CD4-positive, alpha-beta T cell treated with Interleukin-17A for 1 hour (primary cell): ENCODE results near the gene REPS2.
"Not testable (repeated sequence)": the region's sequence is repeated elsewhere in the genome, so short reads cannot be mapped to it uniquely, and the experiment has no call there.

Source experiments
- DNase-seq: peaks from one replicate; pipeline ENCODE4 v3.0.0-alpha.2; 2020

REPS2 gene

GRCh38 chrX:16964976-16965375, 18.5 kb downstream of the REPS2 start:
- DNase-seq: not testable (repeated sequence)

DNA sequence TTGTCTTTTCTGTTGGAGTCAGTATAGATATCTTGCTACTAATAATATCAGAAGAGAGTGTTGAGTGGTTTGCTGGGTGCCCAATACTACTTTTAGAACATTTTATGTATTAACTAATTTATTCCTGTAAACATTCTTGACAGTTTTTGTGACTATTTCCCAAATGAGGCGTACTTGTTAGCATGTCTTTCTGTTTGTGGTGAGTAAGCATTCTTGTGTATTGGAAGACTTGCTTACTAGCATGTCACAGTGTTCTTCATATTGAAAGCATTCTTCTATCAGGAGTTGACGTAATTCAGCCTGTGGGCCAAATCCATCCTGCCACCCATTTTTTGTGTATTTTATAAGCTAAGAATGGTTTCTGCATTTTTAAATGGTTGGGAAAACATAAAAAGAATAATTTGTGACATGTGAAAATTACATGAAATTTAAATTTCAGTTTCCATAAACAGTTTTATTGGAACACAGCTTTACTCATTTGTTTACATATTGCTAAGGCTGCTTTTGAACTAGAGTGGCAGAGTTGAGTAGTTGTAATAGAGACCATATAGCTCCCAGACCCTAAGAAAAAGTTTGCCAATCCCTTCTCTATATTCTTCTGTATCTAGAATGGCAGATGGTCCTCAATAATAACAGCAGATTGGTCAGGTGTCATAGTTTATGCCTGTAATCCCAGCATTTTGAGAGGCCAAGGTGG, 20.4 kb downstream of the REPS2 start:
- no peak for DNase-seq

- not testable (repeated sequence) for DNase-seq
Observed at GRCh38 chrX:16968753-16969152, 22.3 kb downstream of the REPS2 start.

DNA sequence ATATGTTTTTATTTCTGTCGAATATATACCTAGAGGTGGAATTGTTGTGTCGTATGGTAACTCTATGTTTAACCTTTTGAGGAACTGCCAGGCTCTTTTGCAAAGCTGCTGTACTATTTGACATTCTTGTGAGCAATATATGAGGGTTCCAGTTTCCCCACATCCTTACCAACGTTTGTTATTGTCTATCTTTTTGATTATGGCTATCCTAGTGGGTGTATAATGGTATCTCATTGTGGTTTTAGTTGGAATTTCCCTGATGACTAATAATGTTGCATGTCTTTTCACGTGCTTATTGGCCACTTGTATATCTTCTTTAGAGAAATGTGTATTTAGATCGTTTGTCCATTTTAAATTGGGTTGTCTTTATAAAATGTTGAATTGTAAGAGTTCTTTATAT, 24.5 kb downstream of the REPS2 start:
- no peak for DNase-seq

DNA sequence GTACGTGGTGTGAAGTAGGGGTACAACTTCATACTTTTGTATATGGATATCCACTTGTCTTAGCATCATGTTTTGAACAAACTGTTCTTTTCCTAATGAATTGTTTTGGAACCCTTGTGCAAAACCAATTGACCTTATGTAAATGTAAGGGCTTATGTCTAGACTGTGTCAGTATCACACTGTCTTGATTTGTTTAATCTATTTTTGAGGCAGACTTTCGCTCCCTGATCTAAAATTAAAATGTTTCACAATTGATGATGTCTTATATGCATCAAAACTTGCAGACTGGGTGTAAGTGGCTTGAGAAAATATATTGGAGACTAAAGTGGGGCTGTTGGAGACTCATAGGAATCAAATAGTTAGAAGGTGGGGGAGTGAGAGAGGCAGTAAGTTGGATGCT, 25.2 kb downstream of the REPS2 start:
- no peak for DNase-seq

DNA sequence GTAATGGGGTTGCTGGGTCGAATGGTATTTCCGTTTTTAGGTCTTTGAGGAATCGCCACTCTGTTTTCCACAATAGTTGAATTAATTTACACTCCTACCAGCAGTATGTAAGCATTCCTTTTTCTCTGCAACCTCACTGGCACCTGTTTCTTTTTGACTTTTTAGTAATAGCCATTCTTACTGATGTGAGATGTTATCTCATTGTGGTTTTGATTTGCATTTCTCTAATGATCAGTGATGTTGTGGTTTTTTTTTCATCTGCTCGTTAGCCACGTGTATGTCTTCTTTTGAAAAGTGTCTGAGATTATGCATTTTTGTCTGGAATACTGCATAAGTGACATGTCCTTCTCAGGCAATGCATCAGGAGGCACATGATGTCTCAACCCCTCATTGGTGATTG, 28.8 kb downstream of the REPS2 start:
- no peak for DNase-seq

GRCh38 chrX:16977771-16978170, 31.3 kb downstream of the REPS2 start:
- no peak for DNase-seq

- DNase-seq: no peak
Observed at GRCh38 chrX:16978193-16978984, 31.9 kb downstream of the REPS2 start.

GRCh38 chrX:16979226-16979625, 32.8 kb downstream of the REPS2 start:
- no peak for DNase-seq

GRCh38 chrX:16981209-16981608, 34.8 kb downstream of the REPS2 start:
- DNase-seq: no peak

DNA sequence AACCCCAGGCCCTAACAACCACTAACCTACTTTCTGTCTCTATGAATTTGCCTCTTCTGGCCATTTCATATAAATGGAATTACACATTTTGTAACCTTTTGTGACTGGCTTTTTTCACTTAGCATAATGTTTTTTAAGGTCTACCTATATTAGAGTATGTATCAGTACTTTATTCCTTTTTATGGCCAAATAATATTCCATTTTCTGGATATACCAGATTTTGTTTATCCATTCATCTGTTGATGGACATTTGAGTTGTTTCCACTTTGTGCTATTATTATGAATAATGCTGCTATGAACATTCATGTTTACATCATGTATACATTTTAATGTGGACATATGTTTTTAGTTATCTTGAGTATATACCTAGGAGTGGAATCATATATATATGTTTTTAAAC, 35.5 kb downstream of the REPS2 start:
- no peak for DNase-seq

DNA sequence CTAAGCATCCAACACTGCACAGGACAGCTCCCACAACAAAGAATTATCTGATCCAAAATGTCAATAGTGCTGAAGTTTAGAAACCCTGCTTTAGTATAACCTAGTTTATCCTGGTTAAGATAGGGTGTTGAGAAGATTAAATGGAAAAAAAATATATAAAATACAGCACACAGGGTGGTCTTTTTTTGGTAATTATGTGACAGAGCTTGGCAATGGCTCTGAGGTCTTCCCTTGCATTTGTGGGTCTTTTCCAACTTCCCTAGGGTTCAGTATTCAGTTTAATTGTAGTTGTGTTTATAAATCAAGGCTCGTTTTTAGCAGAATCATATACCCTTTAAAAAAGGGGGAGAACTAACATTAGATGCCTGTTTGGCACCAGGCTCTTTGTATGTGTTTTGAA, 36.6 kb downstream of the REPS2 start:
- no peak for DNase-seq

- DNase-seq: no peak
Observed at GRCh38 chrX:16985286-16985685, 38.8 kb downstream of the REPS2 start.

DNA sequence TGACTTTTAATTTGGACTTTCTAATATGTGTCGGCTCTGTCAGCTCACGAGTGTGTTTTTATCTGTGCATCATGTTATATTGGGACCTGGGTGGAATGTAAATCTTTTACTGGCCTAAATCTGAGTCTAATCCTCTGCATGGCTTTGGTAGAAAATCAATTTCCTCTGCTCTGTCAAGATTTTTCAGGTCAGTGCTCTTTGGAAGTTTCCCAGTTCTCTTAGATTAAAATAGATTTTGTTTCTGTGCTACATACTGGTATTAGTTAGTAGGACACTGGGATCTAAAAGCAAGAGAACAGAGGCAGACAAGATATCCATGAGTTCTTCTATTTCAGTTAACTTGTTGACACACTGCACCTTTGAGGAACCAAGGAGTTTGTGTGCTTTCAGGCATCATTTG, 39.7 kb downstream of the REPS2 start:
- no peak for DNase-seq

DNA sequence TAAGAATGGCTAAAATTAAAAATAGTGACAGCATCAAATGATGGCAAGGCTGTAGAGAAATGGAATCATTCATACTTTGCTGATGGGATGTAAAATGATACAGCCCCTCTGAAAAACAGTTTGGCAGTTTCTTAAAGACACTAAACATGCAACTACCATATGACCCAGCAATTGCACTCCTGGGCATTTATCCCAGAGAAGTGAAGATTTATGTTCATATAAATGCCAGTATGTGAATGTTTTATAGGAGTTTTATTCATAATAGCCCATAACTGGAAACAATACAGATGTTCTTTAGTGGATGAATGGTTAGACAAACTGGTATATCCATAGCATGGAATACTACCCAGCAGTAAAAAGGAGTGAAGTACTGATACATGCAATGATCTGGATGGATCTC, 43.3 kb downstream of the REPS2 start:
- DNase-seq: no peak

DNA sequence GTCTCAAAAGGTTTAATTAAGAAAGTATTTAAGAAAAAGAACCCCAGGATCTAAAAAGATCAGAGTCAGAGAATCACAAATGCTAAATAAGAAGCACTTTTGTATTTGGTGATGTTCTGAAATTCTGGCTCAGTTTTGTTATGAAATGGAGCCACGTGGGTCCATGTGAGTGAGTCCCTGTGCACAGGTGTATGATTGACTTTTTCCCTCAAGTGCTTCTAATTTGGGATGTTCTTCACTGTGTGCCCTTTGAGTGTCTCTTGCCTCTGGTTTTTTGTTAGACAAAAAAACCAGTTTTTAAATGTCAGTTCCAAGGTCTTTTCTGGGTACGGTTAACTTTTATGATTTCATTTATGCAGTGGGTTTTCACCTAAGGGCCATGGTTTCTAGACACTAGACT, 44.4 kb downstream of the REPS2 start:
- no peak for DNase-seq

GRCh38 chrX:16992445-16992844, 46.0 kb downstream of the REPS2 start:
- DNase-seq: no peak

DNA sequence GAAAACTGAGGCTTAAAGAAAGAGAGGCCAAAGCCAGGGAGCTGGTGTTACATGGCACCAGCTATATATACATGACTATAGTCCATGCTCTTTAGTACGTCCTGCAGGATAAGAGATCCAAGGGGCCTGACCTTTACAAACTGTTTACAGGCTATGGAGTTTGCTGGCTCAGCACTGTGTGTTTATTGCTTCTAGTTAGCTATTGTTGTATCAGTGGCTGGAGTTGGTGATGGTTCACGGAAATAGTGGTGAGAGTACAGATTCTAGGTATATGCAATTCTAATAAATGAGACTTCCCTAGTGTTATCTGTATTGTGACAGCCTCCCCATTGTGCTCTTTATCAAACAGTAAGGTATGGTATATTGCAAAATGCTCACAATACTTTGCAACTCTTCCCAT, 46.5 kb downstream of the REPS2 start:
- DNase-seq: no peak

GRCh38 chrX:16993791-16994318, 47.4 kb downstream of the REPS2 start:
- DNase-seq: no peak

- DNase-seq: no peak
Observed at GRCh38 chrX:16994736-16995135, 48.3 kb downstream of the REPS2 start.

DNA sequence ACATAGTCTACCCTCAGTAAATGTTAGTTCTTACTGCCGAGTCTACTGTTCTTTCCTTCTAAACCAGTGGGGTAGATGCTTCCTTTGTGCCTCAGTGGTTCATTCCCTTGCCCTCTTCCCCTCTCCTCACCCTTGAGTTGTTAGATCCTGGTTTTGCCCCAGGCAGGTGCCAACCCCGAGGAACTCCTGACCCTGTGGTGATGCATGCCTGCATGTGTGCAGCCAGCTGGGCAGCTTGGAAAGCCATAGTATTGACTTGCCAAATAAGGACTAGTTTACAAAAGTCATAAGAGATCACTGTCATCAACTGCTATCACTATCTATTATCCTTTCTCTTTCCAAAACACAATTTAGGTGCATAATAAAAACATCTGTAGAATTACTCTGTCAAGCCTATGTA, 50.9 kb downstream of the REPS2 start:
- no peak for DNase-seq

DNA sequence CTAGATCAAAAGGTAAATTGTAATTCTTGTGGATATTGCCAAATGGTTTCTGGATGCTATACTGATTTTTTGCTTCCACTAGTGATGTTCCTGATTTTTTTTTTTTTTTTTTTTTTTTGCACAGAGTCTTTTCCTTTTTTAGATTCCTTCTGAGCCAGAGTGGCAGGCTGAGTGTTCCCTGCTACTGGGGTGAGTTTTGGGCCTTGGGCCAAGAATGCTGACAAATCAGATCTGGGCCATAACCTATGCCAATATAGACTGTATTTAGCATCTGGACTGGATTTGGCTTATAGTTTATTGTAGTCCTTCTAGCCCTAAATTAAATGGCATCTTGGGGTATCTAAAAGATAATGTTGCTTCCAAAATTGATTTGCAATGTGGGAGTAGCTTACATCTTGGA, 52.8 kb downstream of the REPS2 start:
- DNase-seq: no peak

GRCh38 chrX:17000751-17001150, 54.3 kb downstream of the REPS2 start:
- DNase-seq: no peak

GRCh38 chrX:17005712-17006368, 59.4 kb downstream of the REPS2 start:
- DNase-seq: no peak
